H9 (cell line): ENCODE results near the gene FMN1. TPM values are rescaled to one million over a fixed set of nuclear protein-coding genes. Genes with fewer than 3 reads are reported as not detected.

Experiments used
- DNase-seq: peaks from one replicate; pipeline ENCODE4 v3.0.0-alpha.2; 2017
- H2AFZ ChIP-seq: one replicate; pipeline ENCODE4 v1.6.1; 2013; ENCODE audit warnings: mild to moderate bottlenecking, low read length, control low read depth, moderate library complexity
- H2AK5ac ChIP-seq: 2 replicates; pipeline ENCODE4 v1.6.1; 2013; ENCODE audit warnings: low read length, control low read depth, mixed read lengths; ENCODE audit not compliant: insufficient read length
- H2BK120ac ChIP-seq: one replicate; pipeline ENCODE4 v1.6.1; 2013; ENCODE audit warnings: low read depth, mild to moderate bottlenecking, low read length, control low read depth, inconsistent platforms; ENCODE audit not compliant: poor library complexity, severe bottlenecking
- H2BK12ac ChIP-seq: 2 replicates; pipeline ENCODE4 v1.6.1; 2013; ENCODE audit warnings: low read length, control low read depth, mixed read lengths, low read depth; ENCODE audit not compliant: insufficient read length
- H2BK15ac ChIP-seq: 2 replicates; pipeline ENCODE4 v1.6.1; 2013; ENCODE audit warnings: low read depth, low read length, control low read depth
- H2BK20ac ChIP-seq: one replicate; pipeline ENCODE4 v1.6.1; 2013; ENCODE audit warnings: low read depth, mild to moderate bottlenecking, low read length, control low read depth, inconsistent platforms; ENCODE audit not compliant: poor library complexity, severe bottlenecking
- H2BK5ac ChIP-seq: 2 replicates; pipeline ENCODE4 v1.6.1; 2013; ENCODE audit warnings: low read length, control low read depth, mixed read lengths; ENCODE audit not compliant: insufficient read length
- H3K14ac ChIP-seq: 2 replicates; pipeline ENCODE4 v1.6.1; 2013; ENCODE audit warnings: low read length, control low read depth; ENCODE audit not compliant: insufficient read depth
- H3K18ac ChIP-seq: 2 replicates; pipeline ENCODE4 v1.6.1; 2013; ENCODE audit warnings: low read depth, mild to moderate bottlenecking, mixed read lengths, low read length, control low read depth; ENCODE audit not compliant: insufficient read length
- H3K23ac ChIP-seq: 2 replicates; pipeline ENCODE4 v1.6.1; 2013; ENCODE audit warnings: low read length, control low read depth, mixed read lengths, low read depth; ENCODE audit not compliant: insufficient read length
- H3K23me2 ChIP-seq: 2 replicates; pipeline ENCODE4 v1.6.1; 2013; ENCODE audit warnings: low read depth, mild to moderate bottlenecking, mixed read lengths, low read length, control low read depth; ENCODE audit not compliant: insufficient read length, poor library complexity, severe bottlenecking
- H3K27ac ChIP-seq: 2 replicates; pipeline ENCODE4 v1.5.1; 2013; ENCODE audit warnings: low read length, control low read depth, mixed read lengths, low read depth; ENCODE audit not compliant: insufficient read length
- H3K27me3 ChIP-seq: 2 replicates; pipeline ENCODE4 v1.6.1; 2013; ENCODE audit warnings: low read length, control low read depth, inconsistent platforms; ENCODE audit not compliant: insufficient read depth
- H3K4ac ChIP-seq: 2 replicates; pipeline ENCODE4 v1.6.1; 2013; ENCODE audit warnings: low read depth, mild to moderate bottlenecking, control low read depth, inconsistent platforms, low read length, moderate library complexity
- H3K4me1 ChIP-seq: 2 replicates; pipeline ENCODE4 v1.6.1; 2013; ENCODE audit warnings: low read length, control low read depth, inconsistent platforms; ENCODE audit not compliant: insufficient read depth
- H3K4me2 ChIP-seq: 2 replicates; pipeline ENCODE4 v1.6.1; 2013; ENCODE audit warnings: low read length, control low read depth, mixed read lengths; ENCODE audit not compliant: insufficient read length, insufficient read depth
- H3K56ac ChIP-seq: 2 replicates; pipeline ENCODE4 v1.6.1; 2013; ENCODE audit warnings: low read depth, mild to moderate bottlenecking, mixed read lengths, low read length, control low read depth; ENCODE audit not compliant: insufficient read length
- H3K79me1 ChIP-seq: 2 replicates; pipeline ENCODE4 v1.6.1; 2013; ENCODE audit warnings: low read depth, mild to moderate bottlenecking, moderate library complexity, low read length, control low read depth, inconsistent platforms; ENCODE audit not compliant: insufficient read depth, poor library complexity, severe bottlenecking
- H3K79me2 ChIP-seq: 2 replicates; pipeline ENCODE4 v1.6.1; 2013; ENCODE audit warnings: low read length, control low read depth, inconsistent platforms; ENCODE audit not compliant: insufficient read depth
- H3K9ac ChIP-seq: 2 replicates; pipeline ENCODE4 v1.6.1; 2013; ENCODE audit warnings: low read length, control low read depth, mixed read lengths; ENCODE audit not compliant: insufficient read length; ENCODE audit errors: extremely low read depth
- H3K9me3 ChIP-seq: one replicate; pipeline ENCODE4 v1.6.1; 2013; ENCODE audit warnings: low read depth, low read length, inconsistent platforms; ENCODE audit not compliant: control insufficient read depth
- H3T11ph ChIP-seq: one replicate; pipeline ENCODE4 v1.6.1; 2013; ENCODE audit warnings: mild to moderate bottlenecking, low read length, control low read depth, inconsistent platforms
- H4K20me1 ChIP-seq: one replicate; pipeline ENCODE4 v1.6.1; 2013; ENCODE audit not compliant: control insufficient read depth, insufficient read length, insufficient read depth
- H4K5ac ChIP-seq: 2 replicates; pipeline ENCODE4 v1.6.1; 2013; ENCODE audit warnings: low read depth, mild to moderate bottlenecking, mixed read lengths, low read length, control low read depth; ENCODE audit not compliant: insufficient read length
- H4K8ac ChIP-seq: replicated peaks from 2 replicates; pipeline ENCODE4 v1.6.1; 2013; ENCODE audit warnings: low read length, control low read depth, mixed read lengths, low read depth; ENCODE audit not compliant: insufficient read length
- H4K91ac ChIP-seq: 2 replicates; pipeline ENCODE4 v1.6.1; 2013; ENCODE audit warnings: low read depth, mild to moderate bottlenecking, moderate library complexity, mixed read lengths, low read length, control low read depth; ENCODE audit not compliant: insufficient read length
- H3K27ac Mint-ChIP-seq, 3 experiments: 2 replicates in 2 of 3; 3 replicates in 1 of 3; pipeline ENCODE4 v1.8.0; 2020 to 2021; ENCODE audit warnings: mixed read lengths in 3 of 3, mild to moderate bottlenecking in 1 of 3, moderate library complexity in 1 of 3
- H3K27me3 Mint-ChIP-seq: 2 replicates; pipeline ENCODE4 v1.8.0; 2021; ENCODE audit warnings: low read depth, mild to moderate bottlenecking, moderate library complexity, mixed read lengths
- H3K36me3 Mint-ChIP-seq, 3 experiments: 2 replicates in 2 of 3; 3 replicates in 1 of 3; pipeline ENCODE4 v1.8.0; 2020 to 2021; ENCODE audit warnings: low read depth in 3 of 3, mixed read lengths in 3 of 3; ENCODE audit not compliant: insufficient read depth in 1 of 3
- H3K4me1 Mint-ChIP-seq, 2 experiments: 2 replicates each; pipeline ENCODE4 v1.8.0; 2020; ENCODE audit warnings: mixed read lengths in 2 of 2
- H3K4me3 Mint-ChIP-seq, 2 experiments: 2 replicates in 1 of 2; 3 replicates in 1 of 2; pipeline ENCODE4 v1.8.0; 2020 to 2021; ENCODE audit warnings: mild to moderate bottlenecking in 2 of 2, mixed read lengths in 2 of 2, moderate library complexity in 1 of 2
- H3K9me3 Mint-ChIP-seq, 2 experiments: 2 replicates in 1 of 2; 3 replicates in 1 of 2; pipeline ENCODE4 v1.8.0; 2020; ENCODE audit warnings: mild to moderate bottlenecking in 2 of 2, mixed read lengths in 2 of 2, moderate library complexity in 1 of 2
- CTCF ChIP-seq: fragments of 200-600 bp; sonication (generic); conservative IDR thresholded peaks from 3 replicates; pipeline ENCODE4 v1.8.0; 2021; ENCODE audit warnings: antibody characterized with exemption, mild to moderate bottlenecking
- WGBS: extraction: QIAGEN DNeasy Blood & Tissue Kit; methylation state at CpG from one replicate; pipeline ENCODE4 v1.1.7; 2013; ENCODE audit warnings: missing lambda C conversion rate, low lambda C conversion rate, mixed read lengths; ENCODE audit not compliant: insufficient read length; ENCODE audit errors: extremely low coverage; 5-methylcytosine and 5-hydroxymethylcytosine counted together
- total RNA-seq: library from RNA; stranded (reverse); gene quantifications from 2 replicates; pipeline ENCODE4 v1.2.1, GENCODE V29; 2021

FMN1 gene
- total RNA-seq, 1 experiment from 2014 or later = 1.9 TPM

GRCh38 chr15:32881528-32881927 lies 313.0 kb downstream of the FMN1 start:
- Histone ChIP-seq H3K79me1 (no peaks in the 10 kb centered on the region), H3K4me1 (no peaks in the 10 kb centered on the region; the same call in 1 of the 2 replicates), H3K23me2 (no peaks in the 10 kb centered on the region), H2BK5ac (no peak overlapping the region), H2AFZ (no peak overlapping the region), H4K91ac (no peak overlapping the region), H3K27ac (no peak overlapping the region), H4K20me1 (no peaks in the 10 kb centered on the region), H2BK120ac (no peak overlapping the region), H3K9ac (no peak overlapping the region), H3K27me3 (no peaks in the 10 kb centered on the region), H3T11ph (no peak overlapping the region), H3K23ac (no peak overlapping the region), H3K4ac (no peak overlapping the region), H3K18ac (no peak overlapping the region), H4K8ac (no peak overlapping the region), H2AK5ac (no peak overlapping the region), H3K14ac (no peak overlapping the region), H2BK12ac (no peak overlapping the region), H2BK15ac (no peak overlapping the region; the same call in 1 of the 2 replicates), H3K9me3 (no peaks in the 10 kb centered on the region), H3K56ac (no peak overlapping the region), H3K4me2 (no peak overlapping the region), H2BK20ac (no peak overlapping the region), H4K5ac (no peak overlapping the region), H3K79me2 (no peaks in the 10 kb centered on the region)
- Mint-ChIP-seq H3K27me3 (no peaks in the 10 kb centered on the region), H3K9me3 (no peaks in the 10 kb centered on the region), H3K27ac (no peak overlapping the region), H3K4me1 (peaks cover 8 to 9% of the 10 kb centered on the region in 2 experiments), H3K36me3 (no peaks in the 10 kb centered on the region), H3K4me3 (no peak overlapping the region)
- DNase-seq = no peak
- no CpG with 5 or more reads among the region's 1 CpG for WGBS
- no peak; the same call in 2 of the 3 replicates for TF ChIP-seq CTCF
